ENCODE measurements around the gene RALGPS1. TPM values are rescaled to one million over a fixed set of nuclear protein-coding genes. Genes with fewer than 3 reads are reported as not detected.

RALGPS1 gene
- total RNA-seq, 1 experiment from 2014 or later: 28.5 TPM

- no peak for TF ChIP-seq PREB (CRISPR knock-in tag; IDR thresholded peaks at IDR 0.05; ENCODE audit: borderline replicate concordance)
- no peak for TF ChIP-seq HMGXB4 (CRISPR knock-in tag; IDR thresholded peaks at IDR 0.05)
- no peak for TF ChIP-seq FOXP4 (CRISPR knock-in tag; IDR thresholded peaks at IDR 0.05)
- no peak for TF ChIP-seq SMAD4 (CRISPR knock-in tag; IDR thresholded peaks at IDR 0.05)
- TF ChIP-seq CDX4 (CRISPR knock-in tag; IDR thresholded peaks at IDR 0.05; ENCODE audit: borderline replicate concordance): no peak
- no peak for TF ChIP-seq ZNF532 (CRISPR knock-in tag; IDR thresholded peaks at IDR 0.05; ENCODE audit: borderline replicate concordance)
- no peak for TF ChIP-seq ZNF281 (CRISPR knock-in tag; IDR thresholded peaks at IDR 0.05)
- no peak for TF ChIP-seq KAT7 (CRISPR knock-in tag; IDR thresholded peaks at IDR 0.05; ENCODE audit: borderline replicate concordance)
Measured at GRCh38 chr9:127175764-127176163, 261.2 kb downstream of the RALGPS1 start (continued).

GRCh38 chr9:127176631-127177030 is 262.0 kb downstream of the RALGPS1 start:
- CTCF ChIA-PET: no interaction called here
- Mint-ChIP-seq H3K4me3 (no peak overlapping the region), H3K27me3 (ENCODE audit: low read depth) (no peaks in the 10 kb centered on the region; the same call in 1 of the 2 replicates), H3K27ac (no peak overlapping the region), H3K9me3 (no peaks in the 10 kb centered on the region), H3K36me3 (no peaks in the 10 kb centered on the region), H3K4me1 (no peaks in the 10 kb centered on the region)
- POLR2A ChIA-PET: no interaction called here
- DNase-seq (ENCODE audit: low spot score) (peak; percentile 1), ATAC-seq (no peak)
- TF ChIP-seq SMAD4 (CRISPR knock-in tag; IDR thresholded peaks at IDR 0.05) (no peak), ZNF219 (CRISPR knock-in tag; IDR thresholded peaks at IDR 0.05; ENCODE audit: borderline replicate concordance) (no peak), ELF4 (CRISPR knock-in tag; IDR thresholded peaks at IDR 0.05; ENCODE audit: low read depth) (no peak), ESRRA (CRISPR knock-in tag; IDR thresholded peaks at IDR 0.05; ENCODE audit: borderline replicate concordance) (no peak), ZNF532 (CRISPR knock-in tag; IDR thresholded peaks at IDR 0.05; ENCODE audit: borderline replicate concordance) (no peak), NFE2L1 (CRISPR knock-in tag; IDR thresholded peaks at IDR 0.05) (no peak), MYBL2 (CRISPR knock-in tag; IDR thresholded peaks at IDR 0.05) (no peak), ZBTB43 (CRISPR knock-in tag; IDR thresholded peaks at IDR 0.05) (no peak), E2F1 (CRISPR knock-in tag; IDR thresholded peaks at IDR 0.05) (no peak)
